DMS153 treated with DMSO at 0.1 percent for 48 hours (cell line): ENCODE measurements around the gene TTC1.
"Not testable (repeated sequence)": the region's sequence is repeated elsewhere in the genome, so short reads cannot be mapped to it uniquely, and the experiment has no call there.

Experiments used
- DNase-seq: peaks from one replicate; lab custom pipeline; 2025; ENCODE audit not compliant: unreplicated experiment; lab: John Stamatoyannopoulos, UW

The TTC1 gene

DNA sequence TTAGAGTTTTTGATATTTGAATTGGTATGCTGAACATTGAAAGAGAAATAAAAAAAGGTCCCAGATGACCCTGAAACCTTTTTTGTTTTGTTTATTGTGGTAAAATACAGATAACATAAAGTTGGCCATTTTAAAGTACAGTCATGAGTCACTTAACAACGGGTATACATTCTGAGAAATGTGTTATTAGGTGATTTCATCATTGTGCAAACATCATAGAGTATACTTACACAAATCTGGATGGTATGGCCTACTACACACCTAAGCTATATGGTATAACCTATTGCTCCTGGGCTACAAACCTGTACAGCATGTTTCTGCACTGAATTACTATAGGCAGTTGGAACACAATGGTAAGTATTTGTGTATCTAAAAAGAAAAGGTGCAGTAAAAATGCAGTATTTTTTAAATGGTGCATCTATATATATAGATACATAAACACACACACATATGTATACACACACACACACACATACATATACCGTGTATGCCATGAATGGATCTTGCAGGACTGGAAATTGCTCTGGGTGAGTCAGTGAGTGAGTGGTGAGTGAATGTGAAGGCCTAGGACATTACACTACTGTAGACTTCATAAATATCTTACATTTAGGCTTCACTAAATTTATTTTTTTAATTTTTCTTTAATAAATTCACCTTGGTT is 31.0 kb downstream of the TTC1 start:
- DNase-seq, result no peak

DNA sequence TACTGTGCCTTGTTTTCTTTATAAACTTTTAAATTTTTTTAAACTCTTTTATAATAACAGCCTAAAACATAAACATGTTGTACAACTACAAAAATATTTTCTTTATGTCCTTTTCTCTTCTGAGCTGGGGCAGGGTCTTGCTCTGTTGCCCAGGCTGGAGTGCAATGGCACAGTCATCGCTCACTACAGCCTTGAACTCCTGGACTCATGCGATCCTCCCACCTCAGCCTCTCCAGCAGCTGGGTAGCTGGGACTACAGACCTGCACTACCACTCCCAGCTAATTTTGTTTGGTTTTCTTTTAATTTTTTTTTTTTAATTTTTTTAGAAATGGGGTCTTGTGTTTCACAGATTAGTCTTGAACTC is 31.5 kb downstream of the TTC1 start:
- DNase-seq, result no peak

DNA sequence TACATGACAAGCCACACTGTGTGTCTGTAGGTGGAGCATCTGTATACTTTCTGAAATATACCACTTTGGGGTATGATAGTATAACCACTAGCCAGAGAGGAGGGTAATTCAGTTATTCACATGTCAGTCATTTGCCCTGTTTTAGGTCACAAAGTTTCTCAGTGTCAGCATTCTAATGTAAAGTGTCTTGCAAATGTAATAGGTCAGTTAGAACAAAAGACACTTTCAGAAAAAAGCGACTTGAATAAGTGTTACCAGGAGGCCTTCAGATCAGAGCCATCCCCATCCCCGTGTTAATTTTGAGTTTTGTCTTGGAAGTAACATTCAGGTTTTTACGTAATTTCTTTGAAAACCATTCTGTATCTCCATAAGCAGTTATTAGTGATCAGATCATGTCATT is 33.7 kb downstream of the TTC1 start:
- no peak for DNase-seq

DNA sequence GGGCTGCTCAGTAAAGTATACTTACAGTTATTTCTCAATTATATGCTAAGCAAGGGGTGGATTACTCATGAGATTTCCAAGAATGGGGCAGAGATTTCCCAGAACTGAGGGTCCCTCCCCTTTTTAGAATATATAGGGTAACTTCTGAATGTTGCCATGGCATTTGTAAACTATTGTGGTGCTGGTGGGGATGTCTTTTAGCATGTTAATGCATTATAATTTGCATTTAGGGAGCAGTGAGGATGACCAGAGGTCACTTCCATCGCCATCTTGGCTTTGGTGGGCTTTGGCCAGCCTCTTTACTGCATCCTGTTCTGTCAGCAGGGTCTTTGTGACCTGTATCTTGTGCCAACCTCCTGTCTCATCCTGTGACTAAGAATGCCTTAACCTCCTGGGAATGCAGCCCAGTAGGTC is 35.5 kb downstream of the TTC1 start:
- DNase-seq, result no peak

DNA sequence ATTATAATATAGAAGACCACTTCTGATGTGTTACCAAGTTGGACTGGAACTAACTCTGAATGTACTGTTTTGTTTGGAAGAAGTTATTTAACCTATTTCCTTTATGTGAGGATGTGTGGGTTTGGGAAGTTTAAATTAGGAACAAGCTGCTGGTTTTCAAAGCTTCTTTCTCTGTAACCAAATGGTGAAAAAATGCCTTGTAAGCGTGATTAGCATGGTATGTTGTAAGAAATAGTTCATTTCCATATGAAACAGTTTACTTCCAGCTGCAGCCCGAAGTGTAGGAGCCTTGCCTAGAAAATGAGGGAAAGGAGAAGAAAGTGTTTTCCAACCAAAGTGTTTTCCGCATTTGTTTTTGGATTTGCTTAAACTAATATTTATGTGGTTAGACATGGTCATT is 36.0 kb downstream of the TTC1 start:
- no peak for DNase-seq

DNA sequence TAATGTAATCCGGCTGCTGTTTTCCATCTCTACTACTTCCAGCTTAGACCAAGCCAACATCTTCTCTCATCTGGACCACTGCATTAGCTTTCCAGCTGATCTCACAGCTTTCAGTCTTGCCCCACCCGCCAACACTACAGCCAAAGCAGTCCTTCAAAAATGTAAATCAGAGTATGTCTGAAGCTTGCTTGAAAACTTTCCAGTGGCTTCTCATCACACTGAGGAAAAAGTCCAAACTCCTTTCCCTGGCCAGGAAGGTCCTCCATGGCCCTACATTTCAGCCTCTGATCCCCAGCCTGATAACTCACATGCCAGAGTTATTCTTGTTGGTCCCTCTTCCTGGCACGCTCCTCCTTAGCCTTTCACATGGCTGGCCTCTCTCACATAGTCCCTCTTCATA is 38.5 kb downstream of the TTC1 start:
- no peak for DNase-seq

DNA sequence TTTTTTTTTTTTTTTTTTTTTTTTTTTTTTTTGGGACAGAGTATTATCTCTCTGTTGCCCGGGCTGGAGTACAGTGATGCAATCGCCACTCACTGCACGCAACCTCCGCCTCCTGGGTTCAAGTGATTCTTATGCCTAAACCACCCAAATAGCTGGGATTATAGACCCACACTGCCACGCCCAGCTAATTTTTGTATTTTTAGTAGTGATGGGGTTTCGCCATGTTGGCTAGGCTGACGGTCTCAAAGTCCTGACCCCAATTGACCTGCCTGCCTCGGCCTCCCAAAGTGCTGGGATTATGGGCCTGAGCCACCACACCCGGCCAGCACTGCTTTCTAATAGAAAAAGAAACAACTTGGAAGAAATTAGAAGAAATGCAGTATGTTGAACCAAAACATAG is 39.2 kb downstream of the TTC1 start:
- no peak for DNase-seq

DNA sequence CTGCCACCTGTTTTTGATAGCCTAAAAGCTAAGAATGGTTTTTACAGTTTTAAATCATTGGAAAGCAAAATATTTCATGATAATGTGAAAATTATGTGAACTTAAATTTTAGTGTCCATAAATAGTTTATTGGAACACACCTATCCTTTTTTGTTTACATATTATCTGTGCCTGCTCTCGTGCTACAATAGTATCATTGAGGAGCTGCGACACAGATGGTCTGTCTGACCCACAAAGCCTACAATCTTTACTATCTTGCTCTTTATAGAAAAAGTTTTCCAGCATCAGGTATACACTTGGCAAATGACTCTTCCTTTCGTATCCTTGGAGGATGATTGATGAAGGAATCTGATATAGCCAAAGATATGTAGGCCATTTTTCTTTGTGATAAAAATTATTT is 40.2 kb downstream of the TTC1 start:
- no peak for DNase-seq

DNA sequence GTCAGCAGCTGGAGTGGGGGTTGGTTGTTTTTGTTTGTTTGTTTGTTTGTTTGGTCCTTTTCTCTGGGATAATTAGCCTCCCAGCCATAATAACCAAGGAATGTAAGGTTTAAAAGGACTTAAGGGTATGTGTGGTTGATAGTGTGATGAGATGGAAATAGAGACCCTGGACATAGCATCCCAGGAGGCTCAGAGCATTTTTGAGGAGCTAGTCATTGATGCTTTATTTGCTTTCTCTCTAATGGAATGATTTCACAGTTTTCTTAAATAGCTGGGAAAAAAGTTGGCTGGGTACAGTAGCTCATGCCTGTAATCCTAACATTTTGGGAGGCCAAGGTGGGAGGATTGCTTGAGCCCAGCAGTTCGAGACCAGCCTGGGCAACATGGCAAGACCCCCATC is 45.1 kb downstream of the TTC1 start:
- no peak for DNase-seq

DNA sequence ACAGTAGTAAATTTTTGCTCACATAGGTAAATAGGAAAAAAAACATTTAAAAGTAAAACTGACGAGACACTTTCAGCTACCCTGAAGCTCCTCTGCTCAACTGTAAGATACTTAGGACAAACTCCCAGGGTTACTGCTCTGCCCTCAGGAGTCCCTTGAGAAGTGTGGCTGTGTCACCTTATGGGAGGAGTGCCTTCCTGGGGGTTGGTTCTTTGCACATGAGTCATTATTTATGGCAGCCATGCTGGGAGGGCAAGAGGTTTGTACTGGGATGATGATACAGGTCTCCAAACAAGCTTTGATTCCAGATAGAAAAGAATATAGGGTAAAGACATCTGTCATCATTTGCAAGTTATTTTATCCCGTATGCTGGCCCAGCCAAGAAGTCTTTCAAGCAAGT is 45.9 kb downstream of the TTC1 start:
- no peak for DNase-seq

DNA sequence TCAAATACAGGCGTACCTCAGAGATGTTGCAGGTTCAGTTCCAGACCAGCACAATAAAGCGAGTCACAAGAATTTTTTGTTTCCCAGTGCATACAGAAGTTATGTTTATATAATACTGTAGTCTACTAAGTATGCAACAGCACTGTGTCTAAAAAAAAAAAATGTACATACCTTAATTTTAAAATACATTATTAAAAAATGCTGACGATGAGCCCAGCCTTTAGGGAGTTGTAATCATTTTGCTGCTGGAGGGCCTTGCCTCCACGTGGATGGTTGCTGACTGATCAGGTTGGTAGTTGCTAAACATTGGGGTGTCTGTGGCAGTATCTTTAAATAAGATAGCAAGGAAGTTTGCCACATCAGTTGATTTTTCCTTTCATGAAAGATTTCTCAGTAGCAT is 48.3 kb downstream of the TTC1 start:
- no peak for DNase-seq

DNA sequence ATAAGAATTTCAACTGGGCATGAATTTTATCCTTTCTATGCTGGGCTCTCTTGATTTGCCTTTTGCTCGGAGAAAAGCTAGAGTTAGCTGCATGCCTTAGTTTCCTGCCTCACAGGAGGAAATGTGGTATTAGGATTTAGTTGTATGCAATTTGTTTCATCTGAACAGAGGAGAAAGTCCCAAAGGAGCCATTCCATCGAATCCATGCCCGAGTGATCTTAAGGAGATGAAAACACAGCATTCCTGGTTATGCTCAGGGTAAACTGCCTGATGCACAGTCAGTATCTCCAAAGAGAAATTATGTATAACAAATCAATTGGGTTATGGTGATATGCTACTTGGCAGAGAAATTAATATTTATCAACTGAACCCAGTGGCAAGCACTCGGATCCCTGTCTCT is 51.1 kb downstream of the TTC1 start:
- no peak for DNase-seq

DNA sequence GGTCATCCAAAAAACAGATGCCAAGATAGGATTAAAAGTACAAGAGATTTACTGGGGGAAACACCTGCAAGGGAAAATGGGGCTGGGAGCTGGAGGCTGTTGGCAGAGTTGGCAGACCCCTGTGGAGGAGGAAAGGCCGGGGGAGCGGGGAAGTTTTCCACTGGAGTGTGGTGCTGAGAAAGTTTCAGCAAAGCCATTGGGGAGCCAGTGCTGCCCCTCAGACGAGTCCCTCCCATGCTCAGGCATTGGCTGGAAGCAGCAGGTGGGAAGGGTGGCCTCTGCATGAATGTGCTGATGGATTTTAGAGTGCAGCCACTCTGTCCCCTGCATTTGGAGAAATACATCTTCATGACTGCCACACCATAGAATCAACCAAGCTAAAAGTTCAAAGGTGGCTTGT is 52.8 kb downstream of the TTC1 start:
- no peak for DNase-seq

DNA sequence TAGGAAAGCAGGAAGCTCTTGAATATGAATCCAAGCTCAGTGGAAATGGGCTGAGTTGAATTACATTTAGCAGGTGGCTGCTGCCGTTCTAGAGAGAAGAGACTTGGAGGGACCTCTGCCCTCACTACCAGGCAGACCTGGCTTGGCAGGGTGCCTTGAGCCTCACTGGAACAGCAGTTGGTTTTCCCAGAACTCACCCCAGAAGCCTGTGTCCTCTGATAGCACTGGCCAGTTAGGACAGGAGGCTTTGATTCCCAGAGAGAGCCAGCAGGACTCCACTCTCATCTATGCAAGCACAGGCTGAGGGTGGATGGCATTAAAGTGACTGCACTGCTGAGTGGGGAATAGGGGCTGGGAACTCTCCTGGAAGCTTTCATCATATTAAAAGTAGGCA is 55.5 kb downstream of the TTC1 start:
- DNase-seq, result no peak

DNA sequence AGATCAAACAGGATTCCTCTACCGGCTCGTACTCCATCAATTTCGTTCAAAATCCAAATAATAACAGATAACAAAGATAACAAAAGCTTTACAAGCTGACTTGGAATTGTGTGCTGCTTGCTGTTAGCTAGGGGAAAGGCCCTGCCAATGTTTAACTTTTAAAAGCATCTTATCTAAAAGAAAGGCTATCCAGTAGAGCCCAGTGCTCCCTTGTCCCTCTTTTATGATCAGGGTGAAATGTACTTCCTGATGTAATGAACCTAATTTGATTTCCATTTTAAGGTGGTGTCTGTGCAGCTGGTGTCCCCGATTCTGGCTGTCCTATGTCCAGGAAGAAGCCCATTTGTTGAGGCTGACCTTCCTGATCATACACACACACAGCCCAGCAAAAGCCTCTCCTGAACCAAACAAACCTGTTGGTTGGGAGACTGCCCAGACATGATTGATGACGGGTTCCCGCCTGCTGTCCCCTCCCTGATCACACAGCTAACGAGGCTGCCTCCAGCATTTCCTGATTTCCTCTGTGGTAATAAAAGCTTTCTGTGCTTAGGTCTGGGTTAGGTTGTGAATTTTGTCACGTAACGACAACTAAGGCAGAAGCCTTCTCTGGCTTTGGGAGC is 56.2 kb downstream of the TTC1 start:
- peak; percentile 38 for DNase-seq

DNA sequence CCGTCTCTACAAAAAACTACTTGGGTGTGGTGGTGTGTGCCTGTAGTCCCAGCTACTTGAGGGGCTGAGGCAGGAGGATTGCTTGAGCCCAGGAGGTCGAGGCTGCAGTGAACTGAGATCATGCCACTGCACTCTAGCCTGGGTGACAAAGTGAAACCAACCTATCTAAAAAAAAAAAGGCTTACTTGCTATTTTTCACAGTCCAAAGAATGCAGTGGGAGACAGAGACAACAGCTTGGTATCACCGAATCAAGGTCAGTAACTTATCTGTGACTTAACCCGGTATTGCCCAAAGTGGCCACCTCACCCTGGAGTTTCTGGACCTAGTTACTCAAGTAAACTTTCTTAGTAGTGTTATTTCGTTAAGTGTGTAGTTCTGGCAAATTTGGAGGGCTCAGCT is 60.2 kb downstream of the TTC1 start:
- not testable (repeated sequence) for DNase-seq

DNA sequence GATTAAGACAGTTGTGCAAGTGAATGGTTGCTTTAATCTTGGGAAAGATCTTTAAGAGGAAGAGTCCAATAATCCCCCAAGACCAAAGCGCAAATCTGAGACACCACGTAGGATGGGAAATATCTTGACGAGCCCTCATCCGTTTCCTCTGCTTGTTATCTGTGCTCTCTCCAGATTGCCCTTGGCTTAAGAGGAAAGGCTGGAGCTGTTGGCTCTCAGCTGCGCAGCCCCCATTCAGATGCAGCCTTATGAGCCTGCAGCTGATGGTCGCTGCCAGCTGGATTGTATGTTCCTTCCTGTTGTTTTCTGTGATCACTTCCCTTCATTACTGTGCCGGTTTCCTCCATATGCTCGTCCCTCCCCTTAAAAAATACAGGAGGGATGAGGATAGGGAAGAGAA is 62.6 kb downstream of the TTC1 start:
- DNase-seq, result no peak

DNA sequence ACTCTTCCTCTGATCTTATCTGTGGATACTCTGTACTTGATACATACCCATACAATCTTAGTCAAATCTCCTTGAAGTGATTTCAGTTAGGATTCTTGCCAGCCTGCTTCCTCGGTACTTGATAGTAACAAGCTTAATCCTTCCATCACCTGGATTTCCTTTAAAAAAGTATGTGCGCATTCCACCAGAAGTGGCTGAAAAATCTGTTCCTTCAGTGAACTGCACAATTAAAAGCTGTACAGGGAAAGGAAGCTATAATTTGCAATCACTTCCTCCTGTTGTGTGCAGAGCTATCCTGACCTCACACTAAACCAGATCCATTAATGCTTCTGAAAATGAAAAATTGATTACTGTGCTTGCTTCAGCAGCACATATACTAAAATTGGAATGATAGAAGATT is 63.0 kb downstream of the TTC1 start:
- no peak for DNase-seq

DNA sequence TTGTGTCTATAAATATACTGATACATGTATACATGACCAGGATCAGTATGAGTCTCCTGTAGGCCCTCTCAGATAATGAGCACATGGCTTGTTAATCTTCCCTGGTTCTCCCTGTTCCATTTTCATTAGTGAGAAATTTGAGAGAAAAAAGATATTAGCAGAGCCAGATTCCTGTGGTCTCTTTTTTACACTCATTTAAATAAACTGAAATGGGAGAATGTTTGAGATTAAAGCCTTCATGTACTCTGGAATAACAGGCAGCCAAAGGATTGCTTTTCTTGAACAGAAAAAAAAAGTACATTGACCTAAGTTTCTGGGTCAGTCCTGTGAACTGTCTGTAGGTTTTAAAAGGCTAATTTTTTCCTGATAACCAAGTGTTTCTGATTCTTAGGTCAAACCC is 66.1 kb downstream of the TTC1 start:
- DNase-seq, result no peak

DNA sequence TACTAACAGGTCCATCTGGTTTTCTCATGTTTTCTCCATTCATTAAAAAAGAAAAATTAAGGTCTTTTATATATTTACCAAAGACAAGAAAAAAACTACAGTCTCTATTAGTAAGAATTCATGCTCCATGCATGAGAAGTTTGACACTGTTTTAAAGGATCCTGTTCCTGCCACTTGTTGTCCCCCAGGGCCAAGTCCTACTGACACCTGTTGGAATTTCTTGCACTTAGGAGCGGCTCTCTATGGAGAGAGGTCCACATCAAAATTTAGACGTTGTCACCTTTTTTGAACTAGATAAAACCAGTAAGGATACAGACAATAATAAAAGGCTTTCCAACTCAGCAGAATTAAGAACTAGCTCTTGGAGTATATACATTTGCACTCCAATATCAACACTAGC is 68.1 kb downstream of the TTC1 start:
- DNase-seq, result no peak

DNA sequence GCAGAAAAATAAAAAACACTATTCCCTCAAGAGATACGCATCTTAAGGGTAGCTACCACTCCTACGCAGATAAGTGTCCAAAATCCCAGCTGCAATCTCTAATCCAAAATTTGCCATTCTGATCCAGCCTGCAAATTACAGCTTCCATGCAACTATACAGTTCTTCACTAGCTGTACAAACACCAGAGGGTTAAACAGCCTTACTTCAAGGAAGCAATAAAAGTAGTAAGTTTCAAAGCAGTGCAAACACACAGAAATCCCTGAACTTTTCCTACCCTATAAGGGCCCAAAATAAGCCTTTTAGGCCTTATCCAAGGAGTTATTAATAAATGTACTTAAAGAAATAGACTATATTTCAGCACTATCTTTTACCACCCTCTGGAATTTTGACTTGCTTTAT is 70.8 kb downstream of the TTC1 start:
- no peak for DNase-seq

DNA sequence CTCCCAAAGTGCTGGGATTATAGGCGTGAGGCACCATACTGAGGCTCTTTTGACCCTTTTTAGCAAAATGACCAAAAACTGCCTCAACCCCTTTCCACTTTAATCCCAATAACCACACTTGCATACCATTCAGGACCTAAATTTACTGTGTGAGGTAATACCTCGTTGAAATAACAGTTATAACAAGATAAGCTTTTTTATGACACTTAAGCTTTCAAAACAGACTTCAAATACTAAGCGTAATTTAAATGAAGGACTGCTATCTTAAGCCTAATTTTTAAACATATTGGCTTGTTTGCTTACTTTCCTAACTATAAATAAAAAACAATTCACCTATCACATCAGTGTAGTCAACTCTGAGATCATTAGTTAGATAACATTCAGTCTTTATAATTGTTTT is 72.6 kb downstream of the TTC1 start:
- DNase-seq, result no peak
